ENCODE data around the gene CREG1. TPM values are rescaled to one million over a fixed set of nuclear protein-coding genes. Genes with fewer than 3 reads are reported as not detected.
"Not testable (repeated sequence)": the region's sequence is repeated elsewhere in the genome, so short reads cannot be mapped to it uniquely, and the experiment has no call there.

The CREG1 gene
- total RNA-seq, 1 donor from 2014 or later: 171 TPM

GRCh38 chr1:167582722-167583121 lies 29.2 kb upstream of the CREG1 start:
- intact Hi-C loops (cut with DNase I): no loop called here
- no peaks in the 10 kb centered on the region for H3K9me3 ChIP-seq
- no peak for ATAC-seq
- H3K36me3 ChIP-seq: no peaks in the 10 kb centered on the region
- H3K4me3 ChIP-seq: no peak overlapping the region
- no peaks in the 10 kb centered on the region for H3K4me1 ChIP-seq
- H3K27ac ChIP-seq: no peak overlapping the region
- no peak for TF ChIP-seq CTCF (IDR thresholded peaks at IDR 0.05)
- no peaks in the 10 kb centered on the region for H3K27me3 ChIP-seq
- DNase-seq: no peak

- ATAC-seq: peak; percentile 37
- H3K36me3 ChIP-seq: no peaks in the 10 kb centered on the region
- intact Hi-C loops (cut with DNase I): no loop called here
- no peak overlapping the region for H3K4me3 ChIP-seq
- no peak for DNase-seq
- no peak for TF ChIP-seq CTCF (IDR thresholded peaks at IDR 0.05)
- H3K4me1 ChIP-seq: no peaks in the 10 kb centered on the region
- no peak overlapping the region for H3K27ac ChIP-seq
- H3K9me3 ChIP-seq: no peaks in the 10 kb centered on the region
- no peaks in the 10 kb centered on the region for H3K27me3 ChIP-seq
Measured at GRCh38 chr1:167582064-167582463, 28.5 kb upstream of the CREG1 start.

DNA sequence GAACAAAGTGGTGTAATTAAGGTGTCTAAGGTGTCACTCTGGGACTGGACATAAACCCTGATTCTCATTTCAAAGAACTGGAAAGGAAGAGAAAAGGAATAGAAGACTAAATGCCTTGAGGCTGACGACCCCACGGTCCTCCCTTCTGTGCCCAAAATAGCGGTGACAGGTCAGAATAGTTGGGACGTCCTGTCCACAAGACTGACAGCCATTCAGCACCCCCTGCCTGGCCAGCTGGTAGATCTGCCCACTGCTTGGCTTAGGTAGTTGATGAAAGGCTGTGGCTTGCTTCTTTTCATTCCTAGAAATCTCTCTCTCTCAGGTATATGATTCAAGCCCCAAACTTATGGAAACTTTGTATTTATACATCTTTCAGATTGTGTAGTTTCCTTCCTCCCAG lies 26.4 kb upstream of the CREG1 start:
- H3K9me3 ChIP-seq: no peaks in the 10 kb centered on the region
- ATAC-seq (no peak), DNase-seq (no peak)
- H3K36me3 ChIP-seq: no peaks in the 10 kb centered on the region
- intact Hi-C loops (cut with DNase I): no loop called here
- no peak for TF ChIP-seq CTCF (IDR thresholded peaks at IDR 0.05)
- no peaks in the 10 kb centered on the region for H3K27me3 ChIP-seq
- H3K4me1 ChIP-seq: no peaks in the 10 kb centered on the region
- no peak overlapping the region for H3K27ac ChIP-seq
- H3K4me3 ChIP-seq: no peak overlapping the region

GRCh38 chr1:167578939-167579521 lies 25.5 kb upstream of the CREG1 start:
- DNase-seq: no peak
- H3K4me1 ChIP-seq: no peaks in the 10 kb centered on the region
- TF ChIP-seq CTCF (IDR thresholded peaks at IDR 0.05): no peak
- intact Hi-C loops (cut with DNase I): no loop called here
- no peak for ATAC-seq
- no peaks in the 10 kb centered on the region for H3K9me3 ChIP-seq
- H3K27me3 ChIP-seq: no peaks in the 10 kb centered on the region
- no peak overlapping the region for H3K4me3 ChIP-seq
- H3K27ac ChIP-seq: no peak overlapping the region
- H3K36me3 ChIP-seq: no peaks in the 10 kb centered on the region

- no peak for ATAC-seq
- Histone ChIP-seq H3K9me3 (no peaks in the 10 kb centered on the region), H3K4me3 (no peak overlapping the region), H3K27me3 (no peaks in the 10 kb centered on the region), H3K27ac (no peak overlapping the region), H3K4me1 (no peaks in the 10 kb centered on the region), H3K36me3 (no peaks in the 10 kb centered on the region)
- TF ChIP-seq CTCF (IDR thresholded peaks at IDR 0.05): no peak
- no peak for DNase-seq
- intact Hi-C loops (cut with DNase I): no loop called here
Measured at GRCh38 chr1:167575649-167576048, 22.1 kb upstream of the CREG1 start.

DNA sequence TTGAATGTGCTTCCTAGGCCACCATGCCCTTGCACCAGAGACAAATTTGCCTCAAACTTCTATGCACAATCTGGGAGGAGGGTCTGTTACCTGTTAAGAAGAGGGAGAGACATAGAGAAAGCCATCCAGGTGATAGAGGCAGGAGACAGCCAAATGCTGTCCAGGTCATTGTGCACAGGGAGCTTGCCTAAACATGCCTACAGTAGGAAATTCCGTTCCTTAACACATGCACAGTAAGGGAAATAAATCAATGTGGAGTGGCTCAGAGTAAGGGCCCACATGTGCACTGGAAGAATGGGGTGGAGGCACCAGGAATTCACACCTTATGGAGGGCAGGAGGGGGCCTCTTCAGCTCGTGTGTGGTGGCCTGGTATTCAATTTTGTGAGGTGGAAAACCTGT lies 19.5 kb upstream of the CREG1 start:
- no peaks in the 10 kb centered on the region for H3K9me3 ChIP-seq
- H3K27ac ChIP-seq: no peak overlapping the region
- no peaks in the 10 kb centered on the region for H3K4me1 ChIP-seq
- intact Hi-C loops (cut with DNase I): no loop called here
- H3K27me3 ChIP-seq: no peaks in the 10 kb centered on the region
- H3K36me3 ChIP-seq: no peaks in the 10 kb centered on the region
- ATAC-seq (no peak), DNase-seq (no peak)
- no peak for TF ChIP-seq CTCF (IDR thresholded peaks at IDR 0.05)
- H3K4me3 ChIP-seq: no peak overlapping the region

DNA sequence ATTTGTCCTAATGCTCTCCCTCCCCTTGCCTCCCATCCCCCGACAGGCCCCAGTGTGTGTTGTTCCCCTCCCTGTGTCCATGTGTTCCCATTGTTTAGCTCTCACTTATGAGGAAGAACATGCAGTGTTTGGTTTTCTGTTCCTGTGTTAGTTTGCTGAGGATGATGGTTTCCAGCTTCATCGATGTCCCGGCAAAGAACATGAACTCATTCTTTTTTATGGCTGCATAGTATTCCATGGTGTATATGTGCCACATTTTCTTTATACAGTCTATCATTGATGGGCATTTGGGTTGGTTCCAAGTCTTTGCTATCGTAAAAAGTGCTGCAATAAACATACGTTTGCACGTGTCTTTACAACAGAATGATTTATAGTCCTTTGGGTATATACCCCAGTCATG lies 17.1 kb upstream of the CREG1 start:
- H3K27me3 ChIP-seq; H3K4me3 ChIP-seq; ATAC-seq; H3K9me3 ChIP-seq; H3K27ac ChIP-seq; H3K4me1 ChIP-seq; intact Hi-C loops (cut with DNase I); H3K36me3 ChIP-seq; DNase-seq: not testable (repeated sequence)
